ENCODE measurements around the gene CREB5.

CREB5 gene

DNA sequence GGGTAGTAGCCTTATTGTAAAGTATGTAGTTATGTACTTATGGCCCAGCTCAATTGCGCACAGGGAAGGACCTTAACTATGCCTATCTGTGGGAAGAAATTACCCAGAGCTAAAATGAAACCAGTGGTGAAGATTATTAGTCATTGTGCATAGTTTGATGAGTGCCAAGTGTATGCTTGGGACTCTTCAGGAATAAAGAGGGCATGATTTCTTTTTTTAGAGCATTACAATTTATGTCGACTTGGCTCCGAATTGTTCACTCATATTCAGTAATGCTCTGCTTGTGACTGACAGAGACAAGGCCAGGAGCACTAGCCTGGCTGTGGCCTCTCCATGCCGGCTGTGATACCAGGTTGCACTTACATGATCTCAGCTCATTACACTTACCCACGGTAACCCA lies 276.3 kb downstream of the CREB5 start:
- no peak for TF ChIP-seq TAF1 (IDR thresholded peaks at IDR 0.05; ENCODE audit: borderline replicate concordance, insufficient read depth, low read length)
- TF ChIP-seq, protein P1, sequence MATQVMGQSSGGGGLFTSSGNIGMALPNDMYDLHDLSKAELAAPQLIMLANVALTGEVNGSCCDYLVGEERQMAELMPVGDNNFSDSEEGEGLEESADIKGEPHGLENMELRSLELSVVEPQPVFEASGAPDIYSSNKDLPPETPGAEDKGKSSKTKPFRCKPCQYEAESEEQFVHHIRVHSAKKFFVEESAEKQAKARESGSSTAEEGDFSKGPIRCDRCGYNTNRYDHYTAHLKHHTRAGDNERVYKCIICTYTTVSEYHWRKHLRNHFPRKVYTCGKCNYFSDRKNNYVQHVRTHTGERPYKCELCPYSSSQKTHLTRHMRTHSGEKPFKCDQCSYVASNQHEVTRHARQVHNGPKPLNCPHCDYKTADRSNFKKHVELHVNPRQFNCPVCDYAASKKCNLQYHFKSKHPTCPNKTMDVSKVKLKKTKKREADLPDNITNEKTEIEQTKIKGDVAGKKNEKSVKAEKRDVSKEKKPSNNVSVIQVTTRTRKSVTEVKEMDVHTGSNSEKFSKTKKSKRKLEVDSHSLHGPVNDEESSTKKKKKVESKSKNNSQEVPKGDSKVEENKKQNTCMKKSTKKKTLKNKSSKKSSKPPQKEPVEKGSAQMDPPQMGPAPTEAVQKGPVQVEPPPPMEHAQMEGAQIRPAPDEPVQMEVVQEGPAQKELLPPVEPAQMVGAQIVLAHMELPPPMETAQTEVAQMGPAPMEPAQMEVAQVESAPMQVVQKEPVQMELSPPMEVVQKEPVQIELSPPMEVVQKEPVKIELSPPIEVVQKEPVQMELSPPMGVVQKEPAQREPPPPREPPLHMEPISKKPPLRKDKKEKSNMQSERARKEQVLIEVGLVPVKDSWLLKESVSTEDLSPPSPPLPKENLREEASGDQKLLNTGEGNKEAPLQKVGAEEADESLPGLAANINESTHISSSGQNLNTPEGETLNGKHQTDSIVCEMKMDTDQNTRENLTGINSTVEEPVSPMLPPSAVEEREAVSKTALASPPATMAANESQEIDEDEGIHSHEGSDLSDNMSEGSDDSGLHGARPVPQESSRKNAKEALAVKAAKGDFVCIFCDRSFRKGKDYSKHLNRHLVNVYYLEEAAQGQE (IDR thresholded peaks at IDR 0.05; ENCODE audit: insufficient read depth in 1 of 2, low read depth in 2 of 2, low read length in 2 of 2): no peak
- TF ChIP-seq FOXP2 (optimal IDR thresholded peaks at IDR 0.05; ENCODE audit: borderline replicate concordance, extremely low read depth, extremely low read length, insufficient read depth): no peak
- TF ChIP-seq SIN3A (IDR thresholded peaks at IDR 0.05; ENCODE audit: borderline replicate concordance, insufficient read depth, low read length): no peak
- TF ChIP-seq POLR2AphosphoS5 (IDR thresholded peaks at IDR 0.05; ENCODE audit: low read depth, low read length): no peak

DNA sequence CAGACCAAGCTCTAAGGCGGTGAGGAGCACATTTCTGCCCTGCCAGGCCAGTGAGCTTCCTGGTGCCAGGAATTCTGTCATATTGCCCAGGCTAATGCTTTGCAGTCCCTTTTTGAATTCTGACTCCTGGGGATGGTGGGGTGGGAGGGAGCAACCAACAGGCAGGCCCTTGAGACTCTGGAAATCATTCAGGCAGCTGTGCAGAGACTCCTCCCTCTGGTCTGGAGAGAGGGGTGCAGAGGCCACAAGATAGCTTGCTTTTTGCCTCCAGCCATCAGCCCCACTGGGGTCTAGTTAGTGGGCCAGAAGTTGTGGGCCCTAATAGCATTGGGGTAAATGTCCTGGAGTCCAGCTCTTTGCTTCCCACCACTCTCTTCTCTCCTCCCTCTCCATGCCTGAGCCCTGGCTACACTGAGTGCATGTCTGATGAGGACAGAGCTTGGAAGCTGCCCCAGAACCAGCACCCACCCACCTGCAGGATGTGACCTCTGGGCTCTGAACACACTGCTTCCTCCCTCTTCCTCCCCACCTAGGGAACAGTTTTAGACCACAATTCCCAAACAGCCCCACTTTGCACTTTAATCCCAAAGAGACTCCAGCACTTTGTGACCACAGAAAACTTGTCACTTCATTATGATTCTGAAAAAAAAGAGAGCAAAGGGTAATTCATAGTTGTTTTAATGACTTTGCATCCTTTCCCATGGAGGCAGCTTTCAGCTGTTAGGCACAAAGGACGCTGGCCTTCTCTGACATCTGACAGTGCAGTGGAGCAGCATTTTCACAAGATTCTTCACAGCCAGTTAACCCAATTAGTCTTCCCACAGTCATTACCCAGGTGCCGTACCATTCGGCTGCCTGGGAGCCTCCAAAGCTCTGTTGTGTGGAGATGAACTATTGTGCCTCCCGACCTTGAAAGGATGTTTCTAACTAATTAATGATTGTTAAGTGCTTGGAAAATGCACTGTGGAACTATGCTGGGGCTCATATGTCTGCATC lies 283.3 kb downstream of the CREB5 start:
- TF ChIP-seq, protein P1 (IDR thresholded peaks at IDR 0.05; ENCODE audit: insufficient read depth in 1 of 2, low read depth in 2 of 2, low read length in 2 of 2): no peak
- TF ChIP-seq SIN3A (IDR thresholded peaks at IDR 0.05; ENCODE audit: borderline replicate concordance, insufficient read depth, low read length) (no peak), POLR2AphosphoS5 (IDR thresholded peaks at IDR 0.05; ENCODE audit: low read depth, low read length) (no peak), FOXP2 (optimal IDR thresholded peaks at IDR 0.05; ENCODE audit: borderline replicate concordance, extremely low read depth, extremely low read length, insufficient read depth) (no peak), TAF1 (IDR thresholded peaks at IDR 0.05; ENCODE audit: borderline replicate concordance, insufficient read depth, low read length) (no peak)

DNA sequence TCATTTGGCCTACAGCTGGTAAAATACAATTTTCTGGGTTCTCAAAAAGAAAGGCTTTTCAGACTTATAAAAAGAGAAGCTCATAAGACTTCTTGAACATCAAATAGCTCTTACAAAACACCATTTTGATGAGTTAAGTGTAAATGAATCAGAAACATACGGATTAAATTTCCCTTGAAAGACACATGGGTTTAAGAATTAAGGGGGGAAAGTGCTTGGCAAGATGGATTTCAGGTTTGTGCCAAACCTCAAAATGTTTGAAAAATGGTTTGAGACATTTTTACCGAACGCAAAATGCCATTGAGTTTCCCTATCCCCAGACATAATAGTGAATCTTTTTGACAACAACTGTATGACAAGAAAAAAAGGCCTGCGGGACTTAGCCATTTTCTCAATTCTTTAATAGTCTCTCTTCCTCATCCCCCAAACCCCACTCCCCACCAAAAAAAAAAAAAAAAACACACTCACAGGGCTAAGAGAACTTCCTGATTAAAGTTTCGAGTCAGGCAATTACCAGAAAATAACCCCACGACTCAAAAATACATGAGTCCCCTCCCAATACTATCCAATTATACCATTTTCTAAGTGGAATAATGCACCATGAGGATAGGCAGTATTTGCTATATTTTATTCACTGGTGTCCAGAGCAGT lies 285.7 kb downstream of the CREB5 start:
- no peak for TF ChIP-seq SIN3A (IDR thresholded peaks at IDR 0.05; ENCODE audit: borderline replicate concordance, insufficient read depth, low read length)
- no peak for TF ChIP-seq FOXP2 (optimal IDR thresholded peaks at IDR 0.05; ENCODE audit: borderline replicate concordance, extremely low read depth, extremely low read length, insufficient read depth)
- TF ChIP-seq TAF1 (IDR thresholded peaks at IDR 0.05; ENCODE audit: borderline replicate concordance, insufficient read depth, low read length): no peak

DNA sequence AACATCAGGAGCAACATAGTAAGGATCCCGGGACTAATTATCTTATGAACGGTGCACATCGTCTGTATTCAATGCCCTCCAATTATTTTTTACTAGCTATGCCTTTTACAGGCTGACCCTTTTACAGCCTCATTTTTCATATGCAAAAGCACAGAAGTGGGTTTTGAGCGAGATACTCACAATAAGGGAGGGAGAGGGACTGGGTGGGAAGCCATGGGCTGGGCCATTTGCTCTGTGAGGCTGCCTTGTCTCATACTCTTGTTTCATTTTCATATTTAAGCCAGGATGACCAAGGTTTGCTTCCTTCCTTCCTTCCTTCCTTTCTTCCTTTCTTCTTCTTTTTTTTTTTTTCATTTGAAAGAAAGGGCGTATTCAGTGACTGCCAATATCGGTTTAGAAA lies 286.5 kb downstream of the CREB5 start:
- TF ChIP-seq SIN3A (IDR thresholded peaks at IDR 0.05; ENCODE audit: borderline replicate concordance, insufficient read depth, low read length) (no peak), POLR2AphosphoS5 (IDR thresholded peaks at IDR 0.05; ENCODE audit: low read depth, low read length) (no peak), FOXP2 (optimal IDR thresholded peaks at IDR 0.05; ENCODE audit: borderline replicate concordance, extremely low read depth, extremely low read length, insufficient read depth) (no peak), TAF1 (IDR thresholded peaks at IDR 0.05; ENCODE audit: borderline replicate concordance, insufficient read depth, low read length) (no peak)
- TF ChIP-seq, protein P1 (IDR thresholded peaks at IDR 0.05; ENCODE audit: insufficient read depth in 1 of 2, low read depth in 2 of 2, low read length in 2 of 2): no peak

DNA sequence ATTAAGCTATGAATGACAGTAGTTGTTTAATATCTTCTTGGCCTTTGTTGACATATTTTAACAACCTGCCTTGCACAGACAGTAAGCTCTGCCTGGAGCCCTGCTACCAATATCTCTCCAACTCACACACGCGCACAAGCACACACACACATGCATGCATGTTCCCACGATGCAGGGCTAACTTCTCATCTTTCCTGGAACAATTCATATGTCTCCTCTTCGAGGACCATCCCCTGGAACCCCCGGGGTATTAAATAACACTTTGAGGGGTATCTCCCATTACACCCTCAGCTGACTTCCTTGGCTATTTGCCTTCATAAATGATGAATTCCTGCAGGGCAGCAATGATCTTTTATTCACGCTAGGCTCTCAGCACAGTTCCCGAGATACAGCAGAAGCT lies 287.8 kb downstream of the CREB5 start:
- TF ChIP-seq POLR2AphosphoS5 (IDR thresholded peaks at IDR 0.05; ENCODE audit: low read depth, low read length) (no peak), FOXP2 (optimal IDR thresholded peaks at IDR 0.05; ENCODE audit: borderline replicate concordance, extremely low read depth, extremely low read length, insufficient read depth) (no peak), TAF1 (IDR thresholded peaks at IDR 0.05; ENCODE audit: borderline replicate concordance, insufficient read depth, low read length) (no peak), SIN3A (IDR thresholded peaks at IDR 0.05; ENCODE audit: borderline replicate concordance, insufficient read depth, low read length) (no peak)
- TF ChIP-seq, protein P1 (IDR thresholded peaks at IDR 0.05; ENCODE audit: insufficient read depth in 1 of 2, low read depth in 2 of 2, low read length in 2 of 2): no peak
